ENCODE results near the gene TSPAN16.

DNA sequence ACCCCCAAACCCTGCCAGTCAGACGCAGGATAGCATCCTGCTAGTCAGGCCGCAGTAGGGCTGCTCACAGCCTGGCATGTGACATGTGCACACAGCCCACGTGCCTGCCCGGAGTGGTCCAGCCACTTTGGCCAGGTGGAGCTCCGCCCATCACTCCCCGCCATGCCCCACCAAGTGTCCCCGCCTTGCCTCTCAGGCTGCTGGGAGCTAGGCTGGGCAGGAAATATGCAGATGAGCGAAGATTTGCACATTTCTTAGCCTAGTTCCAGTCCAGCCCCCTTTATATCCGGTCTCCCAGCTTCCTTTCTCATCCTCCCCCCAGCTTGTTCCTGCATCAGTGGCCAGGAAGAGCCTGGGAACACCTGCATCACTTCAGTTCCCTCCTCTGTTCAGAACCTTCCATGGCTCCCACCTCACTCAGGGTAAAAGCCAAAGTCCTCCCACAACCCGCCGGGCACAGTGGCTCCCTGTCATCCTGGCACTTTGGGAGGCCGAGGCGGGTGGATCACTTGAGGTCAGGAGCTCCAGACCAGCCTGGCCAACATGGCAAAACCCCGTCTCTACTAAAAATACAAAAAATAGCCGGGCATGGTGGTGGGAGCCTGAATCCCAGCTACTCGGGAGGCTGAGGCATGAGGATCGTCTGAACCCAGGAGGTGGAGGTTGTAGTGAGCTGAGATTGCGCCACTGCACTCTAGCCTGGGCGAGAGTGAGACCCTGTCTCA is 31.3 kb upstream of the TSPAN16 start:
- TF ChIP-seq, protein P1, sequence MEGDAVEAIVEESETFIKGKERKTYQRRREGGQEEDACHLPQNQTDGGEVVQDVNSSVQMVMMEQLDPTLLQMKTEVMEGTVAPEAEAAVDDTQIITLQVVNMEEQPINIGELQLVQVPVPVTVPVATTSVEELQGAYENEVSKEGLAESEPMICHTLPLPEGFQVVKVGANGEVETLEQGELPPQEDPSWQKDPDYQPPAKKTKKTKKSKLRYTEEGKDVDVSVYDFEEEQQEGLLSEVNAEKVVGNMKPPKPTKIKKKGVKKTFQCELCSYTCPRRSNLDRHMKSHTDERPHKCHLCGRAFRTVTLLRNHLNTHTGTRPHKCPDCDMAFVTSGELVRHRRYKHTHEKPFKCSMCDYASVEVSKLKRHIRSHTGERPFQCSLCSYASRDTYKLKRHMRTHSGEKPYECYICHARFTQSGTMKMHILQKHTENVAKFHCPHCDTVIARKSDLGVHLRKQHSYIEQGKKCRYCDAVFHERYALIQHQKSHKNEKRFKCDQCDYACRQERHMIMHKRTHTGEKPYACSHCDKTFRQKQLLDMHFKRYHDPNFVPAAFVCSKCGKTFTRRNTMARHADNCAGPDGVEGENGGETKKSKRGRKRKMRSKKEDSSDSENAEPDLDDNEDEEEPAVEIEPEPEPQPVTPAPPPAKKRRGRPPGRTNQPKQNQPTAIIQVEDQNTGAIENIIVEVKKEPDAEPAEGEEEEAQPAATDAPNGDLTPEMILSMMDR (IDR thresholded peaks at IDR 0.05) = no peak
- peak in 1 of 2 donors; percentile 38 for TF ChIP-seq POLR2A (IDR thresholded peaks at IDR 0.05)

Data from heart left ventricle (tissue), 13 donors.